Measurements from ENCODE around the gene RTN4R.

The RTN4R gene

GRCh38 chr22:20213833-20214708 is 54.0 kb downstream of the RTN4R start:
- DNase-seq (ENCODE audit: low spot score), result no peak

GRCh38 chr22:20212754-20213699 is 55.1 kb downstream of the RTN4R start:
- DNase-seq (ENCODE audit: low spot score), result no peak

DNA sequence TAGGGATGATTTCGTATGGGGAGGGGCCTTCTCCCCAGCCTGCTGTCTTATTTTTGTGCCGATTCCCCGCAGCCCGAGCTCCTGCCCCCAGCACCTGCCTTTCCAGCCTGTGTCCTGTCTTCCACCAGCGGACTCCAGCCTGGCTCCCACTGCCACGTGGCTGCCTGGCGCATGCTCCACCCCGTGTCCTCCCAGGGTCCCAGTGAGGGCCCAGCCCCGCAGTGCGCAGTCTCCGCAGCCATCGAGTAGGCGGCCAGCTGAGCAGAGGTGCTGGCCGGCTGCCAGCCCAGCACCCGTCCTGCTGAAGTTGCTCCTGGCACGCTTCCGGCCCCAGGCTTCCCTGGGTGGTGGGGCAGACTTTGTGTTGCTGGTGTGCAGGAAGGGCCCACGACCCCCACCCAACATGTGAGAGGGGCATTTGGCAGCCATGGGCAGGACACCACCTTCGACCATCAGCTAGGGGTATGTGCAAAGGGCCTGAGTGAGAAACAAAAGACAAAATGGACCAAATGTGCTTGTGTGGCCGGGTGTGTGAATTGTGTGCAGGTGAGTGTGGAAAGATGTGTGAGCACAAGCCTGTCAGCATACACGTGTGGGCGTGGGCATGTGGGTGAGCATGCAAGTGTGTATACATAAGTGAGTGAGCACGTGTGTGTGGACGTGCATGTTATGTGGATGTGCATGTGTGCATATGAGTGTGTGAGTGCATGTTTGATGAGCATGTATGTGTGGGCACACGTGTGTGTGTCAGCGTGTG is 55.9 kb downstream of the RTN4R start:
- peak; percentile 86 for DNase-seq (ENCODE audit: low spot score)

- no peak for DNase-seq (ENCODE audit: low spot score)
These were observed 56.6 kb downstream of the RTN4R start for GRCh38 chr22:20211409-20211996.

- DNase-seq (ENCODE audit: low spot score), result no peak
These were observed 57.6 kb downstream of the RTN4R start for GRCh38 chr22:20210473-20211059.

DNA sequence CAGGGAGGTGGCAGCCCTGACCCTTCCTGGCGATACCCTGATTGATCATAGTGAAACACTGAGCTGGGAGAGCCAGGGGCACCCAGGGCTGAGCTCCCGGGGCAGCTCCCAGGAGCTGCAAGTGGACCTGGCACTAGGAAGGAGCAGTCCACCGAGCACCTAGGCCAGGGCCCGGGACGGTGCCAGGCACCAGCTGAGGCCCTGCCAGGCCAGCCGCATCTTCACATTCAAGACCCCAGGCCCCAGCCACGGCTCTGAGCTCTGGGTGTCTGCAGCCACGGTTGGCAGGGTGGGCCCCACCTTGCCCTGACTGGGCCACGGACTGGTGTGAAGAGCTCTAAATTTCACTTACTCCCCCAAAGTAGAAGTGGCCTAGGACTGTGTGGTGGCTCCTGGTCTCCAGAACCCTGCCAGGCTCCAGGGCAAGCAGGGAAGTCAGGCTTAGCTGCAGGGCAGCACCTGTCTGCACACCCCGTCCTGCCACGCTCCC is 58.3 kb downstream of the RTN4R start:
- DNase-seq (ENCODE audit: low spot score), result no peak

GRCh38 chr22:20208713-20209310 is 59.3 kb downstream of the RTN4R start:
- DNase-seq (ENCODE audit: low spot score), result no peak

DNA sequence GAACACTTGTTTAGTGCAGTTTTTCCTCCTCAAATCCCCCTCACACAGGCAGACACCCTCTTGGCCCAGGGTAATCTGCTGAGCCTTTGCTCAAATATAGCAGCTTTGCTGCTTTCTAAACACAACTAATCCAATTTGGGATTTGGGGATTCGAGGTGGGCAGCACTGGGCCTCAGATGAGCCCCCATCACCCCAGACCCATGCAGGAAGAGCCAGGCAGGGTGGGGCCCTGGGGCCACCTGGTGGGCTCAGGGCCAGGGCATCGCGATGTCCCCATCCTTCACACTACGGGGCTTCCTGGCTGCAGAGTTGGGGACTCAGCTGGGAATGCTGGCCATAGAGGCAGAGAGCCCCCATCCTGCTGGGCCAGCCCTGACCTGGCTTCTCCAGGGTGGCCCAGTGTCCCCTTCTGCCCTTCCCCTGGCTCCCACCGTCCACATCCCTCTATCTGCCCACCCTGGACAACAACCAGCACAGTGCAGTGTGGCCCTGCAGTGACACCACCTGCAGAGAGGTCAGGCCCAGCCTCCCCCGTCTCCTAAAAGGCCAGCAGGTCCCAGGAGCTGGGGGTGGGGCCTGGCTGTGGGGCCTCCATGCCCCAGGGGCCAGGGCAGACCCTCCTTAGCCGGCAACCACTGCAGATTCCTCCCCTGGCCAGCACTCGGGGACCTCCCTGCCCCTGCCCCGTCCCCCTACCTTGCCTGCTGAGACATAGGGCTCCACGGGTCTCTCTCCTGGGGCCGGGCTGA is 60.7 kb downstream of the RTN4R start:
- DNase-seq (ENCODE audit: low spot score), result no peak

- DNase-seq (ENCODE audit: low spot score), result peak; percentile 49
These were observed 61.4 kb downstream of the RTN4R start for GRCh38 chr22:20206709-20207215.

DNA sequence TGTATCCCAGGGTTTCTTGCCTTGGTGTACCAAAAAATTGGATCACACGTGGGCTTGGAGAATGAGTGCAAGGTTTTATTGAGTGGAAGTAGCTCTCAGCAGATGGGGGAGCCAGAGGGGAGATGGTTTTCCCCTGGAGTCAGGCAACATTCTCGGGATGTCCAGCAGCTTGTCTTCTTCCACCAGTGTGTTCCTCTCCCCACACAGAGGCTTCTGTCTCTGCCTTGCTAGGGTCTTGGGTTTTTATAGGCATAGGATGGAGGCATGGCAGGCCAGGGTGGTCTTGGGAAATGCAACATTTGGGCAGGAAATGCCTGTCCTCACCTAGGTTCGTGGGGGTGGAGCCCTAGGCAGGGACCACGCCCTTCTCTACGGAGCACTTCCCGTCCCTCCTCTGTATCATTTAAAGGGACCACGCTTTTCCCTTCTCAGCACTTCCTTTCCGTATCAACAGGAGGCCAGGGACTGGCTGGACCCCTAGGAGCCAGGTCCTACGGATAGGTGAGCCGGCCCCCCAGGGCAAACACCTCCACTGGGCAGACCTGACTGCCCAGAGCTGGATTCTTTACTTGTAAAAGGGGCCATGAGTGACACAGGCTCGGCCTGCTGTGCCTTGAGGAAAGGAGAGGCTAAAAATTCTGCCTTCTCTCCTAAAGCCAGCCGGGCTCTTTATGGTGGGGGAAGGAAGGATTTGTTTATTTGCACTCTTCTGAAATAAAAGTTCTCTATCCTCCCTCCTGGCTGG is 62.0 kb downstream of the RTN4R start:
- DNase-seq (ENCODE audit: low spot score), result peak; percentile 77

GRCh38 chr22:20205464-20205963 is 62.6 kb downstream of the RTN4R start:
- DNase-seq (ENCODE audit: low spot score), result no peak

GRCh38 chr22:20204806-20205205 is 63.3 kb downstream of the RTN4R start:
- no peak for DNase-seq (ENCODE audit: low spot score)

GRCh38 chr22:20204311-20204710 is 63.8 kb downstream of the RTN4R start:
- no peak for DNase-seq (ENCODE audit: low spot score)

- DNase-seq (ENCODE audit: low spot score), result peak; percentile 62
These were observed 64.4 kb downstream of the RTN4R start for GRCh38 chr22:20203552-20204201.

DNA sequence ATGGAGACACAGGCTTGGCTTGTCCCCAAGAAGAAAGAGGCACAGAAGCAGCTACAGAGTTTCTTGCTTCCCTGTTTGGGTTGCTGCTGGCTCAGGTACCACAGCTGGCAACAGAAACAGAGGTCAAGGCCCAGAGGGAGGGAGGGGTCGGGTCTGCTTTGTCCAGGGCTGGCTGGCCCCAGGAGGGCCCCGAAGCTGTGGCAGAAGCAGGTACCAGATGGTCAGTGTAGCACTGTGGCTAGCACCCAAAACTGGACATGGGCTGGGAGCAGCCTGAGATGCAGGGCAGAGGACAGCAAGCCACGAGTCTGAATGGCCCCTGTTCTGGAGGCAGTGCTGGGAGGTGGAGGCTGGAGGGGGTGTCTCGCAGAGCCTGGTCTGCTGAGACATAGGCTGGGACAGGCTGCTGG is 65.0 kb downstream of the RTN4R start:
- no peak for DNase-seq (ENCODE audit: low spot score)

GRCh38 chr22:20201837-20202392 is 66.2 kb downstream of the RTN4R start:
- DNase-seq (ENCODE audit: low spot score), result no peak

DNA sequence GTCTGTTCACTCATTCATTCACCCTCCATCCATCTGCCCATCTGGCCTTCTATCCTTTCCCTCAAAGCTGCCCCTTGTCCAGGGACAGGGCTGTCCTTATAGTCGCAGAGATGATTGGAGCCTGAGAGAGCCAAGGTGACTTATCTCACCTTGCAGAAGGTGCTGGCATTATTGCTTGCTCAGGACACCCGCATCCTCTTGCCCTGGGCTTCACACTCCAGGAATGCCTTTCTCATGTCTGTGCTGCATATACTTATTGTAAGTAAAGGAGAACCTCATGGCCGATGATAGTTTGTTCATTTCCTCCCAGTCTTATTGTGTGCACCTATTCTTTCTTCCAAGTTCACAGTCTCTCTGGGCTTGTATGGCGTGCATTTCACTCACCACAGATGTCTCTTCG is 68.2 kb downstream of the RTN4R start:
- DNase-seq (ENCODE audit: low spot score), result no peak

GRCh38 chr22:20199413-20199842 is 68.7 kb downstream of the RTN4R start:
- no peak for DNase-seq (ENCODE audit: low spot score)

All from hepatic stellate cell (primary cell).